Measurements from ENCODE around the gene COPB1. TPM values are rescaled to one million over a fixed set of nuclear protein-coding genes. Genes with fewer than 3 reads are reported as not detected.
"Not testable (repeated sequence)": the region's sequence is repeated elsewhere in the genome, so short reads cannot be mapped to it uniquely, and the experiment has no call there.

The COPB1 gene
- total and polyA plus RNA-seq, 4 donors: 47.6 to 156 (median 88.3) TPM

- Histone ChIP-seq H3K27me3 (ENCODE audit: control insufficient read depth in 3 of 3, insufficient read depth in 3 of 3, low read length in 2 of 3) (no peaks in the 10 kb centered on the region), H3K27ac (ENCODE audit: low read depth in 1 of 2, low read length in 1 of 2) (peak overlapping the region in 1 of 2 donors; percentile 89), H3K9ac (ENCODE audit: insufficient read depth in 1 of 2, low read length in 2 of 2) (no peak overlapping the region), H3K4me3 (no peak overlapping the region), H3K36me3 (ENCODE audit: control insufficient read depth in 4 of 4, insufficient read depth in 4 of 4, low read length in 4 of 4) (no peaks in the 10 kb centered on the region), H3K9me3 (ENCODE audit: control insufficient read depth in 4 of 4, insufficient read depth in 3 of 4, low read length in 3 of 4) (no peaks in the 10 kb centered on the region), H3K4me1 (ENCODE audit: control insufficient read depth in 5 of 5, insufficient read depth in 5 of 5, low read length in 5 of 5) (peaks cover 0 to 27% (median 6%) of the 10 kb centered on the region in 5 donors)
- TF ChIP-seq CTCF (IDR thresholded peaks at IDR 0.05; ENCODE audit: control extremely low read depth, extremely low read depth): no peak
- DNase-seq (peak; percentile 28 to 44 (median 40)), ATAC-seq (ENCODE audit: insufficient read depth, low FRiP score) (no peak)
- 62 to 69% methylated on average over 6 of the region's 6 CpGs for WGBS, 2 donors
Observed at GRCh38 chr11:14538271-14538925, 38.8 kb upstream of the COPB1 start.

DNA sequence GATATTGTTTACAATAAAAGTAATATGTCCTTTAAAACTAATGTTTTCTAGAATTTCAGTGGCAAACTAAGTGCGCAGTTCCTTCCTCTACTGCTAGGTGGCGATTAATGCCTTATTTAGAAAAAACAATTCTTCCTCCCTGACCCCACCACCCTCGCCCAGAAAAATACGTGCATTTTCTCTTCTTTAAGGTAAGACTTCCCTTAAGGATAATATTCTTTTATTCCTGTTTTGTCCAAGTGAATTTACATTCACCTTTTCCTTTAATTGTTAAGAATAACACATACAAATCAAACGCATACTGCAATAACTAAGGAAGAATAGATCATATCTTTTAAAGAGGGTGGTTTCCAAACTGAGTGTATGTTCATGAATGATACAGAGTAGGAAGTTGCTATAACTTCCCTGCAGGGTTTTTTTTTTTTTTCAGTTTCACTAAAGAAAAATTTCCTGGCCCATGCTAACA lies 37.6 kb upstream of the COPB1 start:
- Histone ChIP-seq H3K4me1 (ENCODE audit: control insufficient read depth in 5 of 5, insufficient read depth in 5 of 5, low read length in 5 of 5) (peaks cover 0 to 22% (median 6%) of the 10 kb centered on the region in 5 donors), H3K4me3 (no peak overlapping the region), H3K9ac (ENCODE audit: insufficient read depth in 1 of 2, low read length in 2 of 2) (peak overlapping the region in 1 of 2 donors; percentile 28), H3K27me3 (ENCODE audit: control insufficient read depth in 3 of 3, insufficient read depth in 3 of 3, low read length in 2 of 3) (no peaks in the 10 kb centered on the region), H3K9me3 (ENCODE audit: control insufficient read depth in 4 of 4, insufficient read depth in 3 of 4, low read length in 3 of 4) (no peaks in the 10 kb centered on the region), H3K27ac (ENCODE audit: low read depth in 1 of 2, low read length in 1 of 2) (no peak overlapping the region), H3K36me3 (ENCODE audit: control insufficient read depth in 4 of 4, insufficient read depth in 4 of 4, low read length in 4 of 4) (no peaks in the 10 kb centered on the region)
- 3 to 6% methylated on average over 5 of the region's 5 CpGs for WGBS, 2 donors
- peak; percentile 64 for ATAC-seq (ENCODE audit: insufficient read depth, low FRiP score)
- TF ChIP-seq CTCF (IDR thresholded peaks at IDR 0.05; ENCODE audit: control extremely low read depth, extremely low read depth): peak; percentile 59
- peak; percentile 15 to 68 (median 62) for DNase-seq

DNA sequence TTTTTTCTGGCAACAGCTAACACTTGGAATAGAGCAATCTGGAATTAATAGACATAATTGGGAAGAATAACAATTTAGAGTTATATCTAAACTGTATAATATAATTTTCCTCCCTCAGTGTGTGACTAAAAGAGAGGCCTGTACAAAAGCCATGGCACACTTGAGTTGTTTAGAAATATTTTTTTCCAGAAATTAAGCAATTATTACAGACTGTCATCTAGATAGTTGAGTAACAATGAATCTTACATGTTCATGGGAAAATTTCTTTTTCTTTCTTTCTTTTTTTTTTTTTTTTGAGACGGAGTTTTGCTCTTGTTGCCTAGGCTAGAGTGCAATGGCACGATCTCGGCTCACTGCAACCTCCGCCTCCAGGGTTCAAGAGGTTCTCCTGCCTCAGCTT lies 35.6 kb upstream of the COPB1 start:
- not testable (repeated sequence) for H3K36me3 ChIP-seq (ENCODE audit: control insufficient read depth in 4 of 4, insufficient read depth in 4 of 4, low read length in 4 of 4); H3K27ac ChIP-seq (ENCODE audit: low read depth in 1 of 2, low read length in 1 of 2); DNase-seq; ATAC-seq (ENCODE audit: insufficient read depth, low FRiP score); H3K9ac ChIP-seq (ENCODE audit: insufficient read depth in 1 of 2, low read length in 2 of 2); H3K9me3 ChIP-seq (ENCODE audit: control insufficient read depth in 4 of 4, insufficient read depth in 3 of 4, low read length in 3 of 4); H3K27me3 ChIP-seq (ENCODE audit: control insufficient read depth in 3 of 3, insufficient read depth in 3 of 3, low read length in 2 of 3); H3K4me3 ChIP-seq
- H3K4me1 ChIP-seq (ENCODE audit: control insufficient read depth in 5 of 5, insufficient read depth in 5 of 5, low read length in 5 of 5): peaks cover 0 to 11% (median 6%) of the 10 kb centered on the region in 5 donors
- WGBS, 2 donors: 84 to 93% methylated on average over 4 of the region's 4 CpGs

DNA sequence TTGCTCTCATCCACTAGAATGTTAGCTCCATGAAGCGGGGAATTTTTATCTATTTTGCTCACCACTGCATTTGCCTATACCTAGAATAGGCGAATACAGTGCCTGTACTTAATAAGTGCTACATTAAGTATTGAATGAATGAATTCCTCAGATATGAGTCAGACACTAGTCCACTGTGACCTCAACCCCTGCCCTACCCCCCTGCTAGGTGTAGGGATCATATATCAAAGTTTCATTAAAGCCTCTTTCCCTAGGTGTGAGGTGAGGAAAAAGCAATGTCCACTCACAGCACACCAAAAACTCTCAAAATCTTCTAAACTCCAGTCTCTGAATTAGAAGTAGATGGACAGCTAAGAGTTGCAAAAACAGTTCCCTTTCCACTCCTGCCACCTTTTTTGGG lies 30.3 kb upstream of the COPB1 start:
- WGBS, 2 donors: 77 to 92% methylated on average over 2 of the region's 2 CpGs
- Histone ChIP-seq H3K27ac (ENCODE audit: low read depth in 1 of 2, low read length in 1 of 2) (no peak overlapping the region), H3K4me3 (no peak overlapping the region), H3K27me3 (ENCODE audit: control insufficient read depth in 3 of 3, insufficient read depth in 3 of 3, low read length in 2 of 3) (no peaks in the 10 kb centered on the region), H3K36me3 (ENCODE audit: control insufficient read depth in 4 of 4, insufficient read depth in 4 of 4, low read length in 4 of 4) (no peaks in the 10 kb centered on the region), H3K9ac (ENCODE audit: insufficient read depth in 1 of 2, low read length in 2 of 2) (no peak overlapping the region), H3K9me3 (ENCODE audit: control insufficient read depth in 4 of 4, insufficient read depth in 3 of 4, low read length in 3 of 4) (no peaks in the 10 kb centered on the region), H3K4me1 (ENCODE audit: control insufficient read depth in 5 of 5, insufficient read depth in 5 of 5, low read length in 5 of 5) (no peaks in the 10 kb centered on the region)
- ATAC-seq (ENCODE audit: insufficient read depth, low FRiP score) (no peak), DNase-seq (no peak)
- TF ChIP-seq CTCF (IDR thresholded peaks at IDR 0.05; ENCODE audit: control extremely low read depth, extremely low read depth): no peak
